ENCODE measurements around the gene SRCAP. TPM values are rescaled to one million over a fixed set of nuclear protein-coding genes. Genes with fewer than 3 reads are reported as not detected.
A peak's percentile ranks its signal among the peaks of the same experiment; 100 is the strongest.

The SRCAP gene
- total RNA-seq, 2 donors from 2014 or later, result 27.5 to 30.0 TPM

DNA sequence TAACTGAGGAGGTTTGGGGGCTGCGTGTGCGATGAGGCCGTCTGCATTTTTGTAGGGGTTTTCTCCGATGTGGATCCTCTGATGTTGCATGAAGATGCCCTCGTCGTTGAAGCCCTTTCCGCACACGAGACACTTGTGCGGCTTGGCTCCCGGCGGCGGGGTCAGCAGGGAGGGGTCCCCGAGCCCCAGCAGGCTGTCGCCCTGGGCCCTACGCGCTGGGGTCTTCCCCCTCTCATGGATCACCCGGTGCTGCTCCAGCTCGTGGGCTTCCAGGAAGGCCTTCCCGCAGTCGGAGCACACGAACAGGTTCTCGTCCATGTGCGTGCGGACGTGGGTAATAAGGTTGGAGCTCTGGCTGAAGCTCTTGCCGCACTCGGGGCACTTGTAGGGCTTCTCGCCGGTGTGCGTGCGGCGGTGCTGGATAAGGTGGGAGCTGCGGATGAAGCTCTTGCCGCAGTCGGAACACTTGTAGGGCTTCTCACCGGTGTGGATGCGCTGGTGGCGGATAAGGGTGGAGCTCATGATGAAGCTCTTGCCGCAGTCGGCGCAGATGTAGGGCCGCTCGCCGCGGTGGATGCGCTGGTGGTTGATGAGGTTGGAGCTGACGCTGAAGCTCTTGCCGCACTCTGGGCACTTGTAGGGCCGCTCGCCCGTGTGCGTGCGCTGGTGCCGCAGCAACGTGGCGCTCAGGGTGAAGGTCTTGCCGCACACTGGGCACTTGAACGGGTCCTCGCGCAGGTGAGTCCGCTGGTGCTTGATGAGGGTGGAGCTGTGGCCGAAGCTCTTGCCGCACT is 83.7 kb downstream of the SRCAP start:
- Histone ChIP-seq H3K27ac (no peak overlapping the region), H3K27me3 (no peaks in the 10 kb centered on the region), H3K9me3 (no peaks in the 10 kb centered on the region), H3K4me1 (peaks cover 16% of the 10 kb centered on the region), H3K36me3 (replicated peaks in 1 of 2; ENCODE audit: insufficient read depth in 1 of 2, low read depth in 2 of 2) (peaks cover 0 to 7% of the 10 kb centered on the region in 2 donors), H3K4me3 (no peak overlapping the region)
- ATAC-seq (no peak), DNase-seq (no peak)
- intact Hi-C loops (cut with DNase I), result no loop called here
- TF ChIP-seq POLR2A (IDR thresholded peaks at IDR 0.05), result no peak
- WGBS, 2 donors, result 92 to 95% methylated on average over 39 to 46 of the region's 63 CpGs

DNA sequence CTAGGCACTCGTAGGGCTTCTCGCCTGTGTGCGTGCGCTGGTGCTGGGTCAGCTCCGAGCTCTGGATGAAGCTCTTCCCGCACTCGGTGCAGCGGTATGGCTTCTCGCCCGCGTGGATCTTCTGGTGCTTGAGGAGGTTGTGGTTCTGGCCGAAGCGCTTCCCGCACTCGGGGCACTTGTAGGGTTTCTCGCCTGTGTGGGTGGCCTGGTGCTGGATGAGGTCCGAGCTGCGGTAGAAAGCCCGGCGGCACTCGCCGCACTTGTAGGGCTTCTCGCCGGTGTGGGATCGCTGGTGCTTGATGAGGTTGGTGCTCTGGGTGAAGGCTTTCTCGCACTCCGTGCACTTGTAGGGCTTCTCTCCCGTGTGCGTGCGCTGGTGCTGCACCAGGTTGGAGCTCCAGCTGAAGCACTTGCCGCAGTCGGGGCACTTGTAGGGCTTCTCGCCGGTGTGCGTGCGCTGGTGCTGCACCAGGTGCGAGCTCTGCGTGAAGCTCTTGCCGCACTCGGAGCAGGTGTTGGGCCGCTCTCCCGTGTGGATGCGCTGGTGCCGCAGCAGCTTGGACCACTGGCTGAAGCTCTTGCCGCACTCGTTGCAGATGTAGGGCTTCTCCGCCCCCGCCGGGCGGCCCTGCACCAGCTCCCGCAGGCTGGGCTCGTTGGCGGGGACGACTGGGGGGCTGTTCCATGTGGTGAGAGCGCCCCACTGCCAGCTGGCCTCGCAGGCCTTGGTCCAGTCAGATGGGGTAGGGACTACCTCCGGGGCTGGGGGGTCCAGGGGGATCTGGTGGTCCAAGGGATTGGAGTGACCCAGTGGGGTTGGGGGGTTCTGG is 84.5 kb downstream of the SRCAP start:
- Histone ChIP-seq H3K9me3 (no peaks in the 10 kb centered on the region), H3K27me3 (no peaks in the 10 kb centered on the region), H3K4me3 (no peak overlapping the region), H3K36me3 (replicated peaks in 1 of 2; ENCODE audit: insufficient read depth in 1 of 2, low read depth in 2 of 2) (peaks cover 0 to 7% of the 10 kb centered on the region in 2 donors), H3K27ac (no peak overlapping the region), H3K4me1 (peaks cover 21% of the 10 kb centered on the region)
- no peak for ATAC-seq
- no peak for DNase-seq
- TF ChIP-seq POLR2A (IDR thresholded peaks at IDR 0.05), result no peak
- TF ChIP-seq, protein P1, sequence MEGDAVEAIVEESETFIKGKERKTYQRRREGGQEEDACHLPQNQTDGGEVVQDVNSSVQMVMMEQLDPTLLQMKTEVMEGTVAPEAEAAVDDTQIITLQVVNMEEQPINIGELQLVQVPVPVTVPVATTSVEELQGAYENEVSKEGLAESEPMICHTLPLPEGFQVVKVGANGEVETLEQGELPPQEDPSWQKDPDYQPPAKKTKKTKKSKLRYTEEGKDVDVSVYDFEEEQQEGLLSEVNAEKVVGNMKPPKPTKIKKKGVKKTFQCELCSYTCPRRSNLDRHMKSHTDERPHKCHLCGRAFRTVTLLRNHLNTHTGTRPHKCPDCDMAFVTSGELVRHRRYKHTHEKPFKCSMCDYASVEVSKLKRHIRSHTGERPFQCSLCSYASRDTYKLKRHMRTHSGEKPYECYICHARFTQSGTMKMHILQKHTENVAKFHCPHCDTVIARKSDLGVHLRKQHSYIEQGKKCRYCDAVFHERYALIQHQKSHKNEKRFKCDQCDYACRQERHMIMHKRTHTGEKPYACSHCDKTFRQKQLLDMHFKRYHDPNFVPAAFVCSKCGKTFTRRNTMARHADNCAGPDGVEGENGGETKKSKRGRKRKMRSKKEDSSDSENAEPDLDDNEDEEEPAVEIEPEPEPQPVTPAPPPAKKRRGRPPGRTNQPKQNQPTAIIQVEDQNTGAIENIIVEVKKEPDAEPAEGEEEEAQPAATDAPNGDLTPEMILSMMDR (IDR thresholded peaks at IDR 0.05), result no peak
- WGBS, 2 donors, result 88 to 96% methylated on average over 26 to 51 of the region's 57 CpGs
- intact Hi-C loops (cut with DNase I), result no loop called here

DNA sequence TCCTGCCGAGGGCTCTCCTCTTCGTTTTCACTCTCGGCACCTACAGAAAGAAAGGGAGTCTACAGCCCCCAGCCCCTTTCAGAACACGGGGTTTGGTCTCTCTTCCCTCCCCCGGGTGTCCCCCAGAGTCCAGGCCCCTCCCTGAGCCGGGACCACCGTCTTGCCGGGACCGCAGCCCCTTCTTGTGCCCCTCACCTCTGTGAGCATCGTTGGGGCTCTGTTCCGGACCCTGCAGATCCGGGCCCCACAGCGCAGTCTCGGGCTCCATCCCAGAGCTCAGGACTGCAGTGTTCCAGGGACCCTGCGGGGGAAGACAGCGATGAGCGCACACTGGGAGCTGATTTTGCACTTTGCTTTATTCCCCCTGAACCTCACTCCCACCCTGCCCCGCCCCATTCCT is 85.2 kb downstream of the SRCAP start:
- TF ChIP-seq, protein P1 (IDR thresholded peaks at IDR 0.05), result no peak
- TF ChIP-seq POLR2A (IDR thresholded peaks at IDR 0.05), result no peak
- 79 to 84% methylated on average over 13 to 18 of the region's 18 CpGs for WGBS, 2 donors
- Histone ChIP-seq H3K27ac (no peak overlapping the region), H3K4me1 (peaks cover 21% of the 10 kb centered on the region), H3K4me3 (no peak overlapping the region), H3K27me3 (no peaks in the 10 kb centered on the region), H3K9me3 (no peaks in the 10 kb centered on the region), H3K36me3 (replicated peaks in 1 of 2; ENCODE audit: insufficient read depth in 1 of 2, low read depth in 2 of 2) (peaks cover 0 to 7% of the 10 kb centered on the region in 2 donors)
- no peak for DNase-seq
- no peak for ATAC-seq
- intact Hi-C loops (cut with DNase I), result no loop called here

DNA sequence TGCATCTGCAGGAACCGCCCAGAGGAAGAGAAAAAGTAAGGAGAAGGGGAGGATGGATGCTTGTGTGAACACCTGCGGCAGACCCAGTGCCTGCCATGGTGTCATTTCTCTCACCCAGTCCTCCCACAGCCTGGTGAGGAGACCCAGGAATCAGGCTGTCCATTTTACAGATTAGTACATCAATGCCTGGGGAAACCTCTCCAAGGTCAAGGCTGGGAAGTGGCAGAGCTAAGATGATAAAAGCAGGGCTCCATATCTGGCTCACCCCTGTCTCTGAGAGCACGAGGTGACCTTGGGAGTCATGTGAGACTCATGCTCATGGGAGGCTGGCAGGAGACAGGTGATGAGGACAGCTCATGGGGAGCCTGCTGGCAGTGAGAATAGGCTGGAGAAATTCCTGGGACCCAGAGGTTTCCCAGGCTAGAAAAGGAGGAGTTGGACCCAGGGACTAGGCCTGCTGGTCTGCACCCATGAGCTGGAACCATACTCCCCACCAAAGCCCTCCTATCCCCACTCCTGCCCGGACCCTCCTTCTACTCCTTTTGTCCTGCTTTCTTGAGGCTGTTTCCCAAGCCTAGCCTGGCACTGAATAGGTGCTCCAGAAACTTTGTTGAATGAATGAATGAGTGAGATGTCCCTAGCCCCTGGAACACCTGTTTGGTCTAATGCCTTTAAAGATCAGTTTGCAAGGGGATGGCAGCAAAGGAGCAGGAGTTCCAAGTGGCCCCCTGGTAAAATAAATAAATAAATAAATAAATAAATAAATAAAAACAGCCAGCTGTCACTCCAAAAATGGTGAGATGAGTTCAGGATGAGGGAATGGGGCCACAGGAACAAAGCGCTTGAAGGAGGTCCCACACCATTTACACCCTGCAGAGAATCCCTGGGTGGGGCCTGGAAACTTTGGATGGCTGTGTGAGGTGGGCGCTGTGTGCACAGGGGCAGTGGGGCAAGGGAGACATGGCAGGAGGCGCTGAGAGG is 86.4 kb downstream of the SRCAP start:
- Histone ChIP-seq H3K9me3 (no peaks in the 10 kb centered on the region), H3K4me3 (no peak overlapping the region), H3K36me3 (replicated peaks in 1 of 2; ENCODE audit: insufficient read depth in 1 of 2, low read depth in 2 of 2) (peaks cover 0 to 7% of the 10 kb centered on the region in 2 donors), H3K4me1 (peaks cover 21% of the 10 kb centered on the region), H3K27me3 (no peaks in the 10 kb centered on the region), H3K27ac (peak overlapping the region in 2 of 4 donors; percentile 3 to 77)
- TF ChIP-seq, protein P1 (IDR thresholded peaks at IDR 0.05), result no peak
- no peak for TF ChIP-seq POLR2A (IDR thresholded peaks at IDR 0.05)
- intact Hi-C loops (cut with DNase I), result no loop called here
- DNase-seq, result no peak
- no peak for ATAC-seq
- WGBS, 2 donors, result 73 to 75% methylated on average over 7 of the region's 7 CpGs
